HCT116 (cell line): ENCODE results near the gene GNL3L. TPM values are rescaled to one million over a fixed set of nuclear protein-coding genes. Genes with fewer than 3 reads are reported as not detected.

Experiments
- ATAC-seq: fragments of 200-7000 bp; cut with Tn5 transposase; 2 replicates; pipeline ENCODE4 v1.9.1; 2020; ENCODE audit warnings: mild to moderate bottlenecking, moderate library complexity
- BruUV-seq: library from RNA; stranded (reverse); fragments of 400-500 nt; replicated peaks from 2 replicates; lab custom pipeline; 2021; lab: Mats Ljungman, UMichigan
- CTCF ChIA-PET: fragments of 300-600 bp; sonication (Branson Sonifier 250); formaldehyde crosslinking; loops from one replicate; lab custom pipeline; 2021; ENCODE audit warnings: antibody characterized with exemption; lab: Charles Lee
- POLR2A ChIA-PET: fragments of 300-600, 350-600 bp; sonication (Branson Sonifier 250); formaldehyde crosslinking; loops from one replicate; lab custom pipeline; 2021; ENCODE audit warnings: antibody characterized with exemption; lab: Charles Lee
- RAD21 ChIA-PET, 2 experiments: fragments of 300-600 bp; sonication (Branson Sonifier 250); formaldehyde crosslinking; loops; one replicate each; lab custom pipeline; 2023; ENCODE audit warnings: low total read pairs in 2 of 2; ENCODE audit not compliant: uncharacterized antibody in 2 of 2, unreplicated experiment in 2 of 2, low non-redundant PET in 1 of 2; lab: Charles Lee
- DNase-seq: peaks from one replicate; pipeline ENCODE4 v3.0.0-alpha.2; 2010; ENCODE audit warnings: low read depth, low spot score
- H2AFZ ChIP-seq: fragments of 200-600 bp; shearing (Covaris generic), sonication (generic); 2 replicates; pipeline ENCODE4 v1.6.1; 2017; ENCODE audit warnings: low read depth, mixed run types, mixed read lengths, antibody characterized with exemption, low read length; ENCODE audit not compliant: poor library complexity, severe bottlenecking
- H3K27ac ChIP-seq: 2 replicates; pipeline ENCODE4 v1.5.1; 2012; ENCODE audit warnings: low read depth, low read length
- H3K27me3 ChIP-seq: fragments of 200-600 bp; sonication (generic); 2 replicates; pipeline ENCODE4 v1.6.1; 2016; ENCODE audit warnings: mixed run types, low read length, mixed read lengths; ENCODE audit not compliant: insufficient read depth
- H3K36me3 ChIP-seq, 2 experiments: fragments of 200-500 bp in 1 of 2; fragments of 200-600 bp in 1 of 2; sonication (Bioruptor generic) in 1 of 2; sonication (generic) in 1 of 2; 2 replicates each; pipeline versions ENCODE4 v1.5.1 to v1.6.1; 2014 to 2016; ENCODE audit warnings: low read length in 2 of 2, inconsistent platforms in 1 of 2, mixed read lengths in 1 of 2, mixed run types in 1 of 2; ENCODE audit not compliant: insufficient read depth in 2 of 2, control insufficient read depth in 1 of 2
- H3K4me1 ChIP-seq, 2 experiments: fragments of 200-600 bp in 1 of 2; sonication (generic) in 1 of 2; 2 replicates each; pipeline versions ENCODE4 v1.5.1 to v1.6.1; 2012 to 2017; ENCODE audit warnings: low read length in 2 of 2, inconsistent platforms in 1 of 2, mild to moderate bottlenecking in 1 of 2, mixed read lengths in 1 of 2, mixed run types in 1 of 2, moderate library complexity in 1 of 2; ENCODE audit not compliant: insufficient read depth in 2 of 2, control insufficient read depth in 1 of 2
- H3K4me2 ChIP-seq: fragments of 200-600 bp; sonication (generic); 2 replicates; pipeline ENCODE4 v1.6.1; 2017; ENCODE audit warnings: mixed run types, low read length, mixed read lengths
- H3K4me3 ChIP-seq, 2 experiments: fragments of 200-600 bp in 1 of 2; sonication (generic) in 1 of 2; replicated peaks in 1 of 2; 2 replicates each; pipeline ENCODE4 v1.5.1; 2011 to 2016; ENCODE audit warnings: low read length in 2 of 2, control low read depth in 1 of 2, low read depth in 1 of 2, mild to moderate bottlenecking in 1 of 2, mixed read lengths in 1 of 2, mixed run types in 1 of 2
- H3K79me2 ChIP-seq: fragments of 200-600 bp; sonication (generic); 2 replicates; pipeline ENCODE4 v1.6.1; 2017; ENCODE audit warnings: mild to moderate bottlenecking, mixed run types, low read length, moderate library complexity, mixed read lengths; ENCODE audit not compliant: insufficient read depth
- H3K9ac ChIP-seq: fragments of 200-600 bp; sonication (generic); 2 replicates; pipeline ENCODE4 v1.6.1; 2016; ENCODE audit warnings: low read length, mixed read lengths
- H3K9me2 ChIP-seq: fragments of 200-600 bp; sonication (generic), shearing (Covaris generic); 2 replicates; pipeline ENCODE4 v1.6.1; 2017; ENCODE audit warnings: mixed run types, mild to moderate bottlenecking, moderate library complexity; ENCODE audit not compliant: insufficient read depth
- H3K9me3 ChIP-seq, 2 experiments: fragments of 200-500 bp in 1 of 2; fragments of 200-600 bp in 1 of 2; sonication (Bioruptor generic) in 1 of 2; sonication (generic) in 1 of 2; 2 replicates each; pipeline ENCODE4 v1.6.1; 2014 to 2017; ENCODE audit warnings: low read length in 2 of 2, mixed read lengths in 2 of 2, inconsistent platforms in 1 of 2, low read depth in 1 of 2, mild to moderate bottlenecking in 1 of 2, mixed run types in 1 of 2, moderate library complexity in 1 of 2; ENCODE audit not compliant: control insufficient read depth in 1 of 2, insufficient read depth in 1 of 2
- H4K20me1 ChIP-seq: fragments of 200-600 bp; sonication (generic), shearing (Covaris generic); 2 replicates; pipeline ENCODE4 v1.6.1; 2017; ENCODE audit warnings: mixed run types, mild to moderate bottlenecking, moderate library complexity; ENCODE audit not compliant: insufficient read depth
- CBX3 ChIP-seq: IDR thresholded peaks from 2 replicates; pipeline ENCODE4 v1.6.1; 2012; ENCODE audit warnings: low read depth
- CEBPB ChIP-seq: IDR thresholded peaks from 2 replicates; pipeline ENCODE4 v1.6.1; 2012; ENCODE audit warnings: low read depth
- EGR1 ChIP-seq: IDR thresholded peaks from 2 replicates; pipeline ENCODE4 v1.6.1; 2012; ENCODE audit warnings: low read depth
- ELF1 ChIP-seq: IDR thresholded peaks from 2 replicates; pipeline ENCODE4 v1.6.1; 2012; ENCODE audit warnings: low read depth, borderline replicate concordance
- EZH2 ChIP-seq: fragments of 200-600 bp; sonication (generic); IDR thresholded peaks from 2 replicates; pipeline ENCODE4 v1.6.1; 2017; ENCODE audit warnings: antibody characterized with exemption, mixed run types
- EZH2phosphoT487 ChIP-seq: fragments of 200-600 bp; IDR thresholded peaks from 2 replicates; pipeline ENCODE4 v1.6.1; 2018; ENCODE audit warnings: antibody characterized with exemption, borderline replicate concordance
- FOSL1 ChIP-seq: IDR thresholded peaks from 2 replicates; pipeline ENCODE4 v1.6.1; 2012; ENCODE audit warnings: low read depth
- JUND ChIP-seq: IDR thresholded peaks from 2 replicates; pipeline ENCODE4 v1.6.1; 2012
- POLR2A ChIP-seq: IDR thresholded peaks from 2 replicates; pipeline ENCODE4 v1.7.0; 2011; ENCODE audit warnings: borderline replicate concordance; ENCODE audit not compliant: insufficient read depth, insufficient read length; ENCODE audit errors: extremely low read depth
- SIN3A ChIP-seq: IDR thresholded peaks from 2 replicates; pipeline ENCODE4 v1.6.1; 2012; ENCODE audit warnings: low read depth
- SRF ChIP-seq: IDR thresholded peaks from 2 replicates; pipeline ENCODE4 v1.6.1; 2012; ENCODE audit warnings: low read depth
- TCF7L2 ChIP-seq: IDR thresholded peaks from 2 replicates; pipeline ENCODE4 v1.7.0; 2011; ENCODE audit warnings: borderline replicate concordance, inconsistent platforms; ENCODE audit not compliant: insufficient read depth, insufficient read length; ENCODE audit errors: extremely low read depth
- YY1 ChIP-seq: IDR thresholded peaks from 2 replicates; pipeline ENCODE4 v1.6.1; 2011; ENCODE audit warnings: low read length, low read depth, moderate library complexity, mild to moderate bottlenecking; ENCODE audit not compliant: insufficient replicate concordance; ENCODE audit errors: extremely low read depth
- ZFX ChIP-seq: fragments of 450-650 bp; IDR thresholded peaks from 2 replicates; pipeline ENCODE4 v1.6.1; 2017
- ZNF274 ChIP-seq: fragments of 200-500 bp; sonication (Bioruptor generic); IDR thresholded peaks from 2 replicates; pipeline ENCODE4 v1.6.1; 2014; ENCODE audit warnings: mild to moderate bottlenecking, low read depth, low read length, inconsistent platforms
- intact Hi-C: fragments of 100-400 bp; cut with micrococcal nuclease; formaldehyde crosslinking; loops from 2 replicates; pipeline ENCODE4 v1.10.0; 2022
- total RNA-seq: library from RNA; stranded (reverse); gene quantifications from one replicate; pipeline ENCODE4 v1.2.1, GENCODE V29; 2021; ENCODE audit not compliant: unreplicated experiment
- TF ChIP-seq, protein P1 (sequence below): IDR thresholded peaks from 2 replicates; pipeline ENCODE4 v1.6.1; 2012
- TF ChIP-seq, protein P2 (sequence below): IDR thresholded peaks from 2 replicates; pipeline ENCODE4 v1.6.1; 2011; ENCODE audit warnings: mild to moderate bottlenecking, low read length, moderate library complexity; ENCODE audit not compliant: insufficient replicate concordance; ENCODE audit errors: extremely low read depth

Gene GNL3L
- total RNA-seq, 1 experiment from 2014 or later: 60.2 TPM

DNA sequence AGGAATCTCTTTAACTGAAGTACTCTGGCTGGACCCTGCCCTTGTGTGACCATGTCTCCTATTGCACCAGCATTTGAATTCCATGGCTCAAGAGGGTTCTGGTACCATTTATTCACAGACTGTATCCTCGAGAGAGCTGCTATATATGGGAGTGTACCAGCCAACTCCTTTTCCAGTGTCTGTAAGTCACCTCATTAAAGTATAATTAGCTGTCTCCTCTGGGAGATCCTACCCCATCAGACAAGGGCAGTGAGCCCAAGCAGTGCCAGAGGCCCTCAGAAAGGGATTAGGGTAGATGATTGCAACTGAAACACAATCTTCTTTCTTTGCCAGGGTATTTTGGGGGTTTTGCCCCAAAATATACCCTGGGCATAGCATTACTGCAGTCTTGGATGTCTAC, 31.6 kb downstream of the GNL3L start:
- intact Hi-C loops: no loop called here
- ATAC-seq: no peak
- POLR2A ChIA-PET: no interaction called here
- TF ChIP-seq SIN3A (no peak), ZNF274 (no peak), EZH2 (no peak), CBX3 (no peak), POLR2A (no peak), CEBPB (no peak), EZH2phosphoT487 (no peak), ELF1 (no peak)
- TF ChIP-seq, protein P1, sequence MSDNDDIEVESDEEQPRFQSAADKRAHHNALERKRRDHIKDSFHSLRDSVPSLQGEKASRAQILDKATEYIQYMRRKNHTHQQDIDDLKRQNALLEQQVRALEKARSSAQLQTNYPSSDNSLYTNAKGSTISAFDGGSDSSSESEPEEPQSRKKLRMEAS: no peak
- TF ChIP-seq, all 23 proteins: peak for 0
- CTCF ChIA-PET: no interaction called here
- Histone ChIP-seq H3K9ac (no peak overlapping the region), H4K20me1 (no peaks in the 10 kb centered on the region), H3K4me2 (no peak overlapping the region), H3K27me3 (no peaks in the 10 kb centered on the region), H3K4me3 (no peak overlapping the region), H3K79me2 (no peaks in the 10 kb centered on the region), H3K9me3 (no peaks in the 10 kb centered on the region), H3K36me3 (peaks cover 3 to 11% of the 10 kb centered on the region in 2 experiments; a peak in 3 of 4 replicates), H2AFZ (no peak overlapping the region), H3K9me2 (no peaks in the 10 kb centered on the region), H3K4me1 (no peaks in the 10 kb centered on the region), H3K27ac (no peak overlapping the region)
- no TSS peak for BruUV-seq
- RAD21 ChIA-PET: no interaction called here
- no peak for DNase-seq

DNA sequence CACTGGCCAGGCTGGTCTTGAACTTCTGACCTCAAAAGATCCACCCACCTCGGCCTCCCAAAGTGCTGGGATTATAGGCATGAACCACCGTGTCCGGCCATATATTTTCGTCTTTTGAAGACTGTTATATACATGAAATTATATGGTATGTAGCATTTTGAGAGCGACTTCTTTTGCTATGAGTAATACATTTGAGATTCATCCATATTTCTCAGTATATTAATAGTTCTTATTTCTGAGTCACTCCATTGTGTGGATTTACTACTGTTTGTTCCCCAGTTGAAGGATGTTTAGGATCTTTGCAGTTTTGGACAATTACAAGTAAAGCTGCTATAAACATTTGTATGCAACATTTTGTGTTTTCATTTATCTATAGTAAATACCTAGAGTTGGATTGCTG, 34.9 kb downstream of the GNL3L start:
- no peak for DNase-seq
- Histone ChIP-seq H4K20me1 (no peaks in the 10 kb centered on the region), H3K4me1 (no peaks in the 10 kb centered on the region), H3K79me2 (no peaks in the 10 kb centered on the region), H3K9me2 (no peaks in the 10 kb centered on the region), H3K9me3 (no peaks in the 10 kb centered on the region), H3K36me3 (peaks cover 3 to 16% of the 10 kb centered on the region in 2 experiments; a peak in 2 of 4 replicates), H2AFZ (no peak overlapping the region), H3K27ac (no peak overlapping the region), H3K27me3 (no peaks in the 10 kb centered on the region), H3K4me3 (no peak overlapping the region), H3K4me2 (no peak overlapping the region), H3K9ac (no peak overlapping the region)
- no peak for ATAC-seq
- ChIA-PET POLR2A (no interaction called here), CTCF (no interaction called here), RAD21 (no interaction called here)
- TF ChIP-seq JUND (no peak), ELF1 (no peak), SRF (no peak), ZFX (no peak), EGR1 (no peak), FOSL1 (no peak), YY1 (no peak), ZNF274 (no peak), TCF7L2 (no peak), SIN3A (no peak)
- TF ChIP-seq, protein P1: no peak
- TF ChIP-seq, protein P2, sequence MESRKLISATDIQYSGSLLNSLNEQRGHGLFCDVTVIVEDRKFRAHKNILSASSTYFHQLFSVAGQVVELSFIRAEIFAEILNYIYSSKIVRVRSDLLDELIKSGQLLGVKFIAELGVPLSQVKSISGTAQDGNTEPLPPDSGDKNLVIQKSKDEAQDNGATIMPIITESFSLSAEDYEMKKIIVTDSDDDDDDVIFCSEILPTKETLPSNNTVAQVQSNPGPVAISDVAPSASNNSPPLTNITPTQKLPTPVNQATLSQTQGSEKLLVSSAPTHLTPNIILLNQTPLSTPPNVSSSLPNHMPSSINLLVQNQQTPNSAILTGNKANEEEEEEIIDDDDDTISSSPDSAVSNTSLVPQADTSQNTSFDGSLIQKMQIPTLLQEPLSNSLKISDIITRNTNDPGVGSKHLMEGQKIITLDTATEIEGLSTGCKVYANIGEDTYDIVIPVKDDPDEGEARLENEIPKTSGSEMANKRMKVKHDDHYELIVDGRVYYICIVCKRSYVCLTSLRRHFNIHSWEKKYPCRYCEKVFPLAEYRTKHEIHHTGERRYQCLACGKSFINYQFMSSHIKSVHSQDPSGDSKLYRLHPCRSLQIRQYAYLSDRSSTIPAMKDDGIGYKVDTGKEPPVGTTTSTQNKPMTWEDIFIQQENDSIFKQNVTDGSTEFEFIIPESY: no peak
- BruUV-seq: no TSS peak
- intact Hi-C loops: no loop called here
